Stimulated activated CD4-positive, alpha-beta T cell treated with anti-CD3 and anti-CD28 coated beads, Interleukin-15, amount 100 ng/mL, for 1 hour (primary cell): ENCODE measurements around the gene LITAFD.
"Not testable (repeated sequence)": the region's sequence is repeated elsewhere in the genome, so short reads cannot be mapped to it uniquely, and the experiment has no call there.

Source experiments
- DNase-seq, 2 donors: peaks; one replicate each; pipeline ENCODE4 v3.0.0-alpha.2; 2020; ENCODE audit warnings: low read depth in 1 of 2, low spot score in 1 of 2

The LITAFD gene

GRCh38 chr16:8882041-8882617 lies at the start of gene LITAFD:
Gene LITAFD (plus strand): TSS chr16:8882351. CDS start chr16:8884356, 2,005 bp downstream.
- no peak for DNase-seq

- no peak for DNase-seq
These were observed 49.4 kb upstream of the LITAFD start for GRCh38 chr16:8832717-8833105.

DNA sequence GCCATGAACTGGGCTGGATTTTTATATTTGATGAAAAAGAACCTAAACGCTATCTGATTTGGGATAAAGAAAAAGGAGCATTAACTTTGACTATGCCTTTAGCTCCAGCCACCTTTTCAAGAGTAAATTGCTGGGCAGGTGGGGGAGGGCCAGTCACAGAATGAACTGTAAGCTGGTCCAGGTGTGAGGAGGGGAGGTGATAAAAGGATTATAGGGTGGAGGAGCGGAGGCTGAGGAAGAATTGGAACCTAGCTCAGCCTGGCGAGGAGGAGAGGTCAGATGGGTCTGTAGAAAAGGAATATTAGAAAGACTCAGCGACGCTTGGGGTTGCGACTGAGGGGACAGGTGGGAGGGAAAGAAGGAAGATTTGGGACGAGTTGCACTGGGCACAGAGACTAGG lies 45.4 kb upstream of the LITAFD start:
- not testable (repeated sequence) for DNase-seq

GRCh38 chr16:8837594-8837993 lies 44.6 kb upstream of the LITAFD start:
- not testable (repeated sequence) for DNase-seq

DNA sequence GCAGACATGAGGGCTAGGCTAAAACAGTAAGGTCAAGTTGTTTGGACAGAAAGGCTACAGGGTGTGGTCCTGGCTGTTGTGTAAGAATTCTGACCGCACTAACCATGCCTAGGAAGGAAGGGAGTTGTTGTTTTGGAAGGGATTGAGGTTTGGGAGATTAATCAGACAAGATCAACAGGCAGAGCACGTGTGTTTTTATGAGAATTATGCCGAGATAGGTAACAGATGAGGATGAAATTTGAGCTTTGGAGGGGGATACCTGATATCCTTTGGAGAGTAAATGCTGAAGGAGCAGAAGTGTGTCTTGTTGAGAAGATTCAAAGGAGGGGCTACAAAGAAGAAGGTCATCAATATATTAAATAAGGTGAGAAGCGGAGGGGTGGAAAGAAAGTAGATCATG lies 40.1 kb upstream of the LITAFD start:
- not testable (repeated sequence) for DNase-seq

DNA sequence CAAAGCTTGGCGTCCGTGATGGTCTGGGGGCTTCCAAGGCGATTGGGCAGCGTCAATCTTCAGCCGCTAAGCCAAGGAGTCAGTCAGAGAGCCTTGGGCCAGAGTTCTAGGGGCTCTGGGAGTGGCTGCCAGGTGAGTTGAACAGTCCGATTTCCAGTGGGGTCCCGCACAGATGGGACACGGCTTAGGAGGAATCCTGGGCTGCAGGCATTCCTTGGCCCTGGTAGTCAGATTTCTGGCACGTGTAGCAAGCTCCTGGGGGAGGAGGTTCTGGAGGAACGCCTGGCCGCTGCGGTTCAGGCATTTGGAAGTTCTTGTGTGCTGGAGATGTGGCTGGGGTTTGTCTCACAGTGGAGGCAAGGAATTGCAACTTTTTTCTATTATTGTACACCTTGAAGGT lies 38.9 kb upstream of the LITAFD start:
- DNase-seq: not testable (repeated sequence)

DNA sequence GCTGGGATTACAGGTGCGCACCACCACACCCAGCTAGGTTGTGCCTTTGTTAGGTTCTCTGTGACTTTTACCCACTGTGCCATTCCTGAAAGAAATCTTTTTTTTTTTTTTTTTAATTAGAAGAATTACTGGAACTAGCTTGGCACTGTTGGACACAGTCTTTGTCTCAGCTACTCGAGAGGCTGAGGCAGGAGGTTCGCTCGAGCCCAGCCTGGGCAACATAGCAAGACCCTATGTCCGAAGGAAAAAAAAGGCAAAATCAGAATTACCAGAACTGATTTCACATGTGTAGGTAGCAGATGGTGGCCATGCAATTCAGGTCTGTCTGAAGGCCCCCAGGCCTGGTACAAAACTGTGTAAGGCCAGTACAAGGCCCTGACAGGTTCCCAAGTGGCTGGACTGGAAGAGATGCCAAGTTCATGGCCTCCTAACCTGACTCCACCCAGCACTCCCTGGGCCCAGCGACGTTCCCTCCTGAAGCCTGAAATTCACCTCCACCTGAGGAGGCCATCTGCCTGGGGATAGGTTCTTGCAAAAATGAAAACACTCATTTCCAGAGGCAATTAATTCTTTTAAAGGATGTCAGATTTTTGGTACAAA lies 36.4 kb upstream of the LITAFD start:
- DNase-seq: no peak

DNA sequence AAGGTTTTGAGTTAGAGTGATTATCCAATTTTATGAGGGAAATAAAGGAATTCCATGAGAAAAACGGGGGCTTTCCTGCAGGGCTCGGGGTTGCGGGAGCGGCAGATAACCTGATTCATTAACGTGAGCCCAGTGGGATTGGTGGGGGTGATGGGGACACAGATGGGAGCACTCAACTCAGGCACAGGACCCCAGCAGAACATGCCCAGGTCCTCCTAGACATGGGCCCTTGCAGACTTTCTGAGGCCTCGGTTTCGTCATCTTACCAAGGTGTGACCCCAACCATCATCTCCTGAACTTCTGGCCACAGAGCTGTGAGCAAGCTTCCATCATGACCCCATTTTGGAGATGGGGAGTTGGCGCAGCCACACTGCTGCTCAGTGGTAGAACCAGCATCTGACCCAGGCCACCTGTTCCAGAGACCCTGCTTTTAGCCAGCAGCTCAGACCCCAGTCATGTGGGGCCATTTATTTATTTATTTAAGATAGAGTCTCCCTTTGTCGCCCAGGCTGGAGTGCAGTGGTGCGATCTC lies 35.7 kb upstream of the LITAFD start:
- no peak for DNase-seq

GRCh38 chr16:8847145-8847544 lies 35.0 kb upstream of the LITAFD start:
- DNase-seq: no peak

- no peak for DNase-seq
These were observed 34.5 kb upstream of the LITAFD start for GRCh38 chr16:8847623-8848022.

- no peak for DNase-seq
These were observed 33.8 kb upstream of the LITAFD start for GRCh38 chr16:8848231-8848938.

GRCh38 chr16:8848939-8849391 lies 33.2 kb upstream of the LITAFD start:
- DNase-seq: no peak

DNA sequence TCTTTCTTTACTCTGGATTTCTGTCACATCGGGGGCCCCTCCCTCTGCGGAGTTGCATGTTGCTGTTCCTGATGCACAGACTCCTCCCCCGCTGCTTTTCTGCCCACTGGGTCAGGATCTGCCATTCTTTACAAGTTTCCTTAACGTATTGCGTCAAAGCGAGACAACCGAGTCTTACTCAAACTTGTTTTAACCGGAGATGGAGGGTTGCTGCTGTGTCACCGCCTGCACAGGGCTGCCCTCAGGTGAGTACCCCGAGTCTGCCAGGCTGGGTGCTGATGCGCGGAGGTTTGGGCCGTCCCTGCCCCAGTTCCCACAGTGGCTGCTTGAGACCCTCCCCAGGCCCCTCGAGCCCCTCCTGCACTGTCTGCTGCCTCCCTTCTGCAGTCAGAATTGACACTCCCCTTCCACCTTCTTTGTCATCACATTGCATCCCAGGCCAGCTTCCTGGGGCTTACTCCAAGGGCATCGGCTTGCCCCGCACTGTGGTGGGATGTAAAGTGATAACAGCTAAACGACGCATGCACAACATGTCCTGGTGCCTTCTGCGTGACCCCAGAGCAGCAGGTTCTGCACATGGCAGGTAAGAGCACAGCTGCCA lies 32.6 kb upstream of the LITAFD start:
- no peak for DNase-seq

DNA sequence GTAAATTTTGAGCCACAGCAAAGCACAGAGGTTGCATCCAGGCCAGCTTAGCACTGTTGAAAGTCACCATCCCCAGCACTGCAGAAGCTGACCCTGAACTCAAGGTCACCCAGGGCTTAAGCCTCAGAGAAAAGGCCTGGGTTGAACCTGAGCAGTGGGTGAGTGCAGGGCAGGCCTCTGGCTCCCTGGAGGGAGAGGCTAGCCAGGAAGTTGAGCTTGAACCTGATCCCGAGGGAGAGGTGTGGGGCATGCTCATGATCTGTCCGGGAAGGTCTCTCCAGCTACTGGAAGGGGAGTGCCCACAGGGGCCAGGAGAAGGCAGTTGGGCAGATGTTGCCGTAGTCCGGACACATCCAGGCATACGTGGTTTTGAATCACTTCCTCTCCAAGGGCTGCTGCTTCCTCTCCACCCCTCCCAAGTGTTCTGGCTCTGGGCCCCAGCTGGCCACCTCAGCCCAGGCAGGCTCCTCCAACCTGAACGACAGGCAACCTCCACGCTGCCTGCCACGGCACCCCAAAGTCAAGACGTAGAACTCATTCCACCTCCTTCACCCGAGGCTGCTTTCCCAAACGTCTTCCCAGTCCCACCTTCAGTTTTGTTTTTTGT lies 31.8 kb upstream of the LITAFD start:
- no peak for DNase-seq

GRCh38 chr16:8851761-8852403 lies 30.3 kb upstream of the LITAFD start:
- DNase-seq: no peak

- no peak for DNase-seq
These were observed 29.6 kb upstream of the LITAFD start for GRCh38 chr16:8852534-8852933.

GRCh38 chr16:8853150-8853549 lies 29.0 kb upstream of the LITAFD start:
- DNase-seq: no peak

GRCh38 chr16:8853611-8854010 lies 28.5 kb upstream of the LITAFD start:
- no peak for DNase-seq

DNA sequence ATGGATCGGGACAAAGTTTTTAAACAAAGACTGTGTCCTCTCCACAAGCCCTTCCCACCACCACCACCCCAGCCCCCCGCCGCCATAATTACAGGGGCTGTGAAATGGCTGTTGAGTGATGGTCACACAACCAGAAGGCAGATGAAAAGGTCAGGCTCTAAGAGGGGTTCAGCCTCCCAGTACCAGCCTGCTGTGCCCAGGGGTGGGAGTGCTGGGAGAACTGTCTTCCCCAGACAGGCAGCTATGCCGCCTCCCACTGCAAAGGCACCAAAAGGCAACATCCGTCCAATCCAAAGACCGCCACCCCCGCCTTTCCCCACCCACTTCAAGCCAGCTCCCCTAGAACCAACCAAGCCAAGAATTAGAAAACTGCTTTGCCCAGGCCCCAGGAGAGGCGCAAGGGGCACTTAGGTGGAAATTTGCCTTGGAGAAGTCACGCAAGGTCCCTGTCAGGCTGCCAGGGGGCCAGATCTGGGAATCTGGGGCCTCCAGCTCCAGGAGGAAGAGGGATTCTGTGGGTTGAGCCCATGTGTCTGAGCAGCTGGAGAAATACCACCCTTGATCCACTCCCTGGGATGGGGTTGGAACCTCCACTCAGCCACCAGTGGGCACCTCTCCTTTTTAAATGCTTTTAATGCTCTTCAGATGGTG lies 27.7 kb upstream of the LITAFD start:
- no peak for DNase-seq

DNA sequence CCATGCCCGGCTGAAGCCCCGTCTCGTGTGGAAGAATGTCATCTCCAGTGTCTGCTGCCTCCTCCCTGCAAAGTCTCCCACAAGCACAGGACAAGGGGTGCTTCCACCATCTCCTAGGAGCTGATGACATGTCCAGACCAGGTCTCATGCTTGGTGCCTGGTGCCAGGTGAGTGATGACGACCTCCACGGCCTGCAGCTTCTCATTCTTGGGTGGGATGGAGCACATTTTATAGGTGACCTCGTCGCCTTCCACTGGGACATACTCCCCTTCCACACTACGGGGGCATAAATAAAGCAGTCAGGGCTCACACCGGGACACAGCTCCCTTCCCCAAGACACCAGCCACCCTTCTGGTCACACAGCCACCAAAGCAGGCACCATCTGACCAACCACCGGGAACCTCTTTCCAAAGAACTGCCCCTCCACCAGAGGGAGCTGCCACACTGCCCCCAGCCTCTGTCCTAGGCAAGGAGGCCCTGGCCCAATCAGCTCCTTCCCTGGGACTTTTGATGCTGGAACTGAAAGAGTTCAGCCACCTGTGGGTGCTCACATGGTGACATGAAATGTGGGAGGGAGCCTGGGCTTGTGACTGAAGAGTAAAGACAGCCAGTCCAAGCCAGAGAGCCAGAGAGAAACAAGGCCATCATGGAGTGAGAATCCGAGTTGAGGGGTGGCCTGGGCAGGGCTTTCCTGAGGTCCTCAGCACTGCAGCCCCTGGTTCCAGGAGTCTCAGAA lies 26.9 kb upstream of the LITAFD start:
- DNase-seq: no peak
